Measurements from ENCODE around the gene PKNOX2. TPM values are rescaled to one million over a fixed set of nuclear protein-coding genes. Genes with fewer than 3 reads are reported as not detected.

PKNOX2 gene
- total and polyA plus RNA-seq, 2 of the 4 experiments (the other 2 are of a cell fraction), result 0.72 to 2.3 TPM

- H4K91ac ChIP-seq (ENCODE audit: insufficient read depth, low read depth, low read length), result no peak overlapping the region
- H4K8ac ChIP-seq (ENCODE audit: low read depth in 2 of 2, low read length in 2 of 2), result no peak overlapping the region
- no peaks in the 10 kb centered on the region for H3K79me1 ChIP-seq (ENCODE audit: low read depth in 1 of 2, low read length in 2 of 2)
- no peak overlapping the region for H3K56ac ChIP-seq (ENCODE audit: extremely low read depth, insufficient read depth, low read length)
- peaks cover 4% of the 10 kb centered on the region; the same call in 1 of the 2 replicates for H3K4me1 ChIP-seq (ENCODE audit: control insufficient read depth, insufficient read depth, low read length)
- H4K20me1 ChIP-seq (ENCODE audit: insufficient read depth, low read length), result no peaks in the 10 kb centered on the region
- no TSS peak for BruUV-seq (replicated peaks)
- no peak overlapping the region for H3K4me3 ChIP-seq (ENCODE audit: insufficient read depth, low read depth, low read length)
- H2AK5ac ChIP-seq (ENCODE audit: low read depth, low read length), result no peak overlapping the region
- H2AK9ac ChIP-seq (replicated peaks; ENCODE audit: low read depth, low read length, poor library complexity), result no peak overlapping the region
- WGBS, 2 experiments (ENCODE audit: extremely low coverage in 2 of 2, insufficient read length in 1 of 2), result no CpG with 5 or more reads among the region's 9 CpGs
- H2BK15ac ChIP-seq (ENCODE audit: low read depth, low read length), result no peak overlapping the region
- ChIA-PET POLR2A (ENCODE audit: unreplicated experiment) (no interaction called here), CTCF (no interaction called here)
- in situ Hi-C loops (cut with MboI; ENCODE audit: low sequenced_read_pairs), result no loop called here
- no peak overlapping the region for H3K27ac ChIP-seq (ENCODE audit: insufficient read depth, low read length)
- no peak overlapping the region for H3K4ac ChIP-seq (ENCODE audit: low read depth, low read length)
- H4K5ac ChIP-seq (ENCODE audit: low read depth, low read length), result no peak overlapping the region
- no peaks in the 10 kb centered on the region for H3K9me3 ChIP-seq (ENCODE audit: control insufficient read depth, insufficient read depth, low read length)
- no peak for DNase-seq
- no peak overlapping the region for H2BK5ac ChIP-seq (ENCODE audit: low read depth, low read length, poor library complexity, severe bottlenecking)
- H3K27me3 ChIP-seq (ENCODE audit: control insufficient read depth, insufficient read depth, low read length), result peaks cover 3% of the 10 kb centered on the region; the same call in 1 of the 2 replicates
- no peak overlapping the region for H3K18ac ChIP-seq (ENCODE audit: low read depth, low read length)
- H3K14ac ChIP-seq (replicated peaks; ENCODE audit: low read depth, low read length), result no peak overlapping the region
- H3K36me3 ChIP-seq (ENCODE audit: control insufficient read depth, insufficient read depth, low read length), result no peaks in the 10 kb centered on the region
- H2BK120ac ChIP-seq (ENCODE audit: low read depth, low read length), result no peak overlapping the region
- intact Hi-C loops (cut with micrococcal nuclease), result no loop called here
- H2AFZ ChIP-seq (replicated peaks; ENCODE audit: low read length, poor library complexity), result no peak overlapping the region
- no peak overlapping the region; the same call in 1 of the 2 replicates for H2BK20ac ChIP-seq (ENCODE audit: low read depth, low read length)
- H3K9ac ChIP-seq (ENCODE audit: low read depth, low read length), result no peak overlapping the region
- ATAC-seq (ENCODE audit: low read depth), result no peak
- no peak overlapping the region for H3K23ac ChIP-seq (ENCODE audit: low read depth, low read length)
- H3K4me2 ChIP-seq (ENCODE audit: low read depth, low read length), result no peak overlapping the region
- no peaks in the 10 kb centered on the region; the same call in 1 of the 2 replicates for H3K9me1 ChIP-seq (ENCODE audit: insufficient read depth, low read length)
- TF ChIP-seq USF2 (IDR thresholded peaks at IDR 0.05; ENCODE audit: low read depth, low read length), result no peak
- TF ChIP-seq POLR2A (IDR thresholded peaks at IDR 0.05; ENCODE audit: low read depth, low read length), result no peak
- no peak for TF ChIP-seq SMC3 (IDR thresholded peaks at IDR 0.05; ENCODE audit: low read depth, low read length)
- TF ChIP-seq ELK1 (IDR thresholded peaks at IDR 0.05; ENCODE audit: borderline replicate concordance, low read depth, low read length), result no peak
- TF ChIP-seq NFE2L2 (IDR thresholded peaks at IDR 0.05; ENCODE audit: low read depth, low read length), result no peak
- TF ChIP-seq CTCF (conservative IDR thresholded peaks at IDR 0.05; ENCODE audit: low read depth, low read length), result no peak
- no peak for TF ChIP-seq MAFK (IDR thresholded peaks at IDR 0.05; ENCODE audit: low read depth, low read length)
- TF ChIP-seq CHD1 (IDR thresholded peaks at IDR 0.05; ENCODE audit: low read depth, low read length), result no peak
- TF ChIP-seq CEBPB (IDR thresholded peaks at IDR 0.05; ENCODE audit: low read depth, low read length), result no peak
- TF ChIP-seq FOS (IDR thresholded peaks at IDR 0.05; ENCODE audit: low read depth, low read length), result no peak
- no peak for TF ChIP-seq MXI1 (IDR thresholded peaks at IDR 0.05; ENCODE audit: borderline replicate concordance, low read depth, low read length)
- no peak for TF ChIP-seq RFX5 (IDR thresholded peaks at IDR 0.05; ENCODE audit: low read depth, low read length)
- dilution Hi-C loops (cut with HindIII; ENCODE audit: low sequenced_read_pairs, unreplicated experiment), result no loop called here
Observed at GRCh38 chr11:125299821-125300220, 135.3 kb downstream of the PKNOX2 start.

Measured in IMR-90 (cell line).